MCF 10A (cell line): ENCODE data around the gene COL9A1. TPM values are rescaled to one million over a fixed set of nuclear protein-coding genes. Genes with fewer than 3 reads are reported as not detected.

Experiments used
- BruUV-seq: library from RNA; stranded (reverse); fragments of 400-500 nt; replicated peaks from 2 replicates; lab custom pipeline; 2021; lab: Mats Ljungman, UMichigan
- CTCF ChIA-PET: fragments of 300-600 bp; sonication (Branson Sonifier 250); formaldehyde crosslinking; extraction: SDS; loops from one replicate; lab custom pipeline; 2021; ENCODE audit warnings: antibody characterized with exemption, inconsistent platforms; lab: Yijun Ruan, JAX
- POLR2A ChIA-PET: fragments of 300-600, 350-650 bp; sonication (Branson Sonifier 250); formaldehyde crosslinking; extraction: SDS; loops from one replicate; lab custom pipeline; 2020; ENCODE audit warnings: antibody characterized with exemption, inconsistent platforms; lab: Yijun Ruan, JAX
- DNase-seq: peaks from one replicate; pipeline ENCODE4 v3.0.0-alpha.2; 2018; ENCODE audit not compliant: unreplicated experiment
- H3K27ac Mint-ChIP-seq: one replicate; pipeline ENCODE4 v1.8.0; 2022; ENCODE audit warnings: mild to moderate bottlenecking, low read depth, mixed read lengths; ENCODE audit not compliant: unreplicated experiment
- H3K27me3 Mint-ChIP-seq: one replicate; pipeline ENCODE4 v1.8.0; 2022; ENCODE audit warnings: mixed read lengths; ENCODE audit not compliant: insufficient read depth, unreplicated experiment
- H3K36me3 Mint-ChIP-seq: one replicate; pipeline ENCODE4 v1.8.0; 2022; ENCODE audit warnings: mild to moderate bottlenecking, moderate library complexity, mixed read lengths; ENCODE audit not compliant: insufficient read depth, unreplicated experiment
- H3K4me1 Mint-ChIP-seq: one replicate; pipeline ENCODE4 v1.8.0; 2022; ENCODE audit warnings: mixed read lengths; ENCODE audit not compliant: insufficient read depth, unreplicated experiment
- H3K4me3 Mint-ChIP-seq: one replicate; pipeline ENCODE4 v1.8.0; 2022; ENCODE audit warnings: mild to moderate bottlenecking, moderate library complexity, mixed read lengths; ENCODE audit not compliant: unreplicated experiment
- H3K9me3 Mint-ChIP-seq: one replicate; pipeline ENCODE4 v1.8.0; 2022; ENCODE audit warnings: mixed read lengths; ENCODE audit not compliant: unreplicated experiment
- CTCF ChIP-seq: fragments of 200-600 bp; IDR thresholded peaks from one replicate; pipeline ENCODE4 v1.8.0; 2022; ENCODE audit warnings: antibody characterized with exemption, mild to moderate bottlenecking; ENCODE audit not compliant: unreplicated experiment
- intact Hi-C: fragments of 100-400 bp; cut with micrococcal nuclease; formaldehyde crosslinking; loops from 2 replicates; pipeline ENCODE4 v1.14.1; 2022
- total RNA-seq: library from RNA; stranded (reverse); gene quantifications from 2 replicates; pipeline ENCODE4 v1.2.3, GENCODE V29; 2022

COL9A1 gene
- total RNA-seq, 1 experiment from 2014 or later, result not detected

- H3K4me1 Mint-ChIP-seq, result no peaks in the 10 kb centered on the region
- H3K27ac Mint-ChIP-seq, result no peak overlapping the region
- H3K27me3 Mint-ChIP-seq, result peaks cover 92% of the 10 kb centered on the region
- POLR2A ChIA-PET, result interaction anchor here (0.6 kb wide), 1 partner anchor 17 kb away, joined by 3 read pairs; no protein-coding TSS in a partner anchor
- H3K9me3 Mint-ChIP-seq, result no peaks in the 10 kb centered on the region
- TF ChIP-seq CTCF, result no peak
- DNase-seq, result no peak
- no TSS peak for BruUV-seq
- H3K36me3 Mint-ChIP-seq, result no peaks in the 10 kb centered on the region
- CTCF ChIA-PET, result interaction anchor here (0.6 kb wide), 1 partner anchor 360 kb away, joined by 3 read pairs; no protein-coding TSS in a partner anchor
- intact Hi-C loops, result no loop called here
- H3K4me3 Mint-ChIP-seq, result no peak overlapping the region
Observed at GRCh38 chr6:70257768-70258273, 45.1 kb downstream of the COL9A1 start.

GRCh38 chr6:70254784-70255183 lies 48.1 kb downstream of the COL9A1 start:
- H3K27me3 Mint-ChIP-seq, result peaks cover 96% of the 10 kb centered on the region
- H3K27ac Mint-ChIP-seq, result no peak overlapping the region
- BruUV-seq, result no TSS peak
- no peaks in the 10 kb centered on the region for H3K9me3 Mint-ChIP-seq
- no peaks in the 10 kb centered on the region for H3K36me3 Mint-ChIP-seq
- DNase-seq, result no peak
- ChIA-PET POLR2A (no interaction called here), CTCF (interaction anchor here (1.3 kb wide), 1 partner anchor 34 kb away, joined by 4 read pairs; no protein-coding TSS in a partner anchor)
- H3K4me3 Mint-ChIP-seq, result no peak overlapping the region
- no peak for TF ChIP-seq CTCF
- H3K4me1 Mint-ChIP-seq, result no peaks in the 10 kb centered on the region
- intact Hi-C loops, result no loop called here

DNA sequence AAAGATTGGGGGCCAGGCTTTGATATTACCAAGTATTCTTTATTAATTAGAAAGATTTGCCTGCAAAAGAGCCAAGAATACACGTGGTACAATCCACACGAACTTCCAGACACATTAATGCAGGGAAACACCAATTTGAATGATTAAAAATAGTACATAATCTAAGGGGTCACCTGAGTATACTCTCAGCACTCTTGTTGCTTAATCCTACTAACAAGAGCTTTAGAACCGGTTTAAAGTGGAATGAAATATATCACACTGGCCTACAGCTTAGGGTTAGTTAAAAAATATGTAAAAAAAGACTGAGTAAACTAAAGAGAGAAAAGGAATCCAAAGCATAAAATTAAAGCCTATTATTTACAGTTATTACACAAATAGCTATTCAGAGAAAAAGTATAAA lies 49.0 kb downstream of the COL9A1 start:
- intact Hi-C loops, result no loop called here
- TF ChIP-seq CTCF, result no peak
- CTCF ChIA-PET, result interaction anchor here (1.3 kb wide), 1 partner anchor 33 kb away, joined by 4 read pairs; no protein-coding TSS in a partner anchor
- Mint-ChIP-seq H3K9me3 (no peaks in the 10 kb centered on the region), H3K4me1 (no peaks in the 10 kb centered on the region), H3K27ac (no peak overlapping the region), H3K27me3 (peaks cover 96% of the 10 kb centered on the region), H3K36me3 (no peaks in the 10 kb centered on the region), H3K4me3 (no peak overlapping the region)
- DNase-seq, result no peak
- POLR2A ChIA-PET, result no interaction called here
- no TSS peak for BruUV-seq

DNA sequence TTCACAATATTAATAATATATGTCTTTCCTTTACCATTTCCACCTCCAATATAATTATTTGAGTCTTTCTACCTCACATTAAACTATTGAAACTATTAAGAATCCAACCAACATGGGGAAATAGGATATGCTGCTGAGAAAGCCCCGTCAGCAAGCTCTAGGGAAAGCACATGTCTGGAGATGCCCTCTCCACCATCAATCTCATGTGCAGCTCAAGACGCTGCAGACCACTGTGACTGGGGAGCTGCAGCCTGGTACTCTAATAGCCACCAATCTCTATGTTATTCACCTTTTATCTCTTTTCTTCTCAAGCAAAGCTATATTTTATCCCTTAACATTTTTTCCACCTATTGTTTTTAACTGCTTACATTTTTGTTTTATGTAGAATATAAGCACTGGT lies 50.3 kb downstream of the COL9A1 start:
- Mint-ChIP-seq H3K4me1 (no peaks in the 10 kb centered on the region), H3K27ac (no peak overlapping the region), H3K27me3 (peaks cover 96% of the 10 kb centered on the region), H3K9me3 (no peaks in the 10 kb centered on the region), H3K36me3 (no peaks in the 10 kb centered on the region), H3K4me3 (no peak overlapping the region)
- BruUV-seq, result no TSS peak
- DNase-seq, result no peak
- TF ChIP-seq CTCF, result no peak
- CTCF ChIA-PET, result interaction anchor here (1.0 kb wide), 1 partner anchor 32 kb away, joined by 5 read pairs; no protein-coding TSS in a partner anchor
- intact Hi-C loops, result no loop called here
- POLR2A ChIA-PET, result no interaction called here
